ENCODE data around the gene FBLIM1. TPM values are rescaled to one million over a fixed set of nuclear protein-coding genes. Genes with fewer than 3 reads are reported as not detected.

Gene FBLIM1
- total RNA-seq, 1 donor = not detected

- no peaks in the 10 kb centered on the region for H3K27me3 ChIP-seq (ENCODE audit: insufficient read depth, low read length)
- no peaks in the 10 kb centered on the region for H3K4me1 ChIP-seq (ENCODE audit: insufficient read depth, low read length)
- no peaks in the 10 kb centered on the region for H3K9me3 ChIP-seq (ENCODE audit: low read depth, low read length)
- no peak overlapping the region for H3K4me3 ChIP-seq (ENCODE audit: low read length)
Measured at GRCh38 chr1:15727021-15727420, 31.6 kb upstream of the FBLIM1 start.

- Histone ChIP-seq H3K4me1 (ENCODE audit: insufficient read depth, low read length) (no peaks in the 10 kb centered on the region), H3K9me3 (ENCODE audit: low read depth, low read length) (no peaks in the 10 kb centered on the region), H3K4me3 (ENCODE audit: low read length) (no peak overlapping the region), H3K27me3 (ENCODE audit: insufficient read depth, low read length) (no peaks in the 10 kb centered on the region)
Measured at GRCh38 chr1:15727424-15727823, 31.2 kb upstream of the FBLIM1 start.

- H3K9me3 ChIP-seq (ENCODE audit: low read depth, low read length) = no peaks in the 10 kb centered on the region
- no peak overlapping the region for H3K4me3 ChIP-seq (ENCODE audit: low read length)
- no peaks in the 10 kb centered on the region for H3K4me1 ChIP-seq (ENCODE audit: insufficient read depth, low read length)
- no peaks in the 10 kb centered on the region for H3K27me3 ChIP-seq (ENCODE audit: insufficient read depth, low read length)
Measured at GRCh38 chr1:15727866-15728534, 30.6 kb upstream of the FBLIM1 start.

DNA sequence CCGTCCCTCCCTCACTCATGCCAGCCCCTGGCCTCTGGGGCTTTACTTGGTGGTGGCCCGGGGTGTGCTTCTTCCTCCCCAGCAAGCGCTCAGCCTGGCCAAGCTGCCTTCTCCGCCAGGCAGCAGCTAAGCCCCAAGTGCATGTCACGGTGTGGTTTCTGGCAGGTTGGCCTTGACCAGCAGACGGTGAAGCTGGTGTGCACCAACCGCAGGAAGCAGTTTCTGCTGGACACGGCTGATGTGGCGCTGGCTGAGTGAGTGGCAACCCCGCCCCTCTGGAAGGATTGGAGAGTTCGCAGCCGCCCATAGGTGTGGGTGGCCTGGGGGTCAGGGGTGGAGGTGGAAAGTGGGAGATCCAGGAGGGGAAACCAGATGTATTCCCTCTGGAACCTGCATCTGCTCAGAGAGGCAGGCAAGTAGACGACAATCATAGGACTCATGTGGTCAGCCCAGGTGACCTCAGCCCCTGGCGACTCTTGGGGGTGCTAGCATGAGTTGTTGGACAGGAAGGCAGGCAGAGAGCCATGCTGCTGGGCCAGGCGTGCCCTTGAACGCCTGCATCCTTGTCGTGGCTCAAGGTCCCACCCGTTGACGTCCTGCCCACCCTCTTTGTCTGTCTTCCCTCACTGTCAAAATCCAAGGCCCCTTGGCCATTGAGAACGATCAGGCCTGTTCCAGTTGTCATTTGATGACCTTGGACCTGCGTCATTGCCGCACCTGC, 29.5 kb upstream of the FBLIM1 start:
- Histone ChIP-seq H3K4me1 (ENCODE audit: insufficient read depth, low read length) (no peaks in the 10 kb centered on the region), H3K4me3 (ENCODE audit: low read length) (no peak overlapping the region), H3K9me3 (ENCODE audit: low read depth, low read length) (no peaks in the 10 kb centered on the region), H3K27me3 (ENCODE audit: insufficient read depth, low read length) (no peaks in the 10 kb centered on the region)

GRCh38 chr1:15730423-15730822, 28.2 kb upstream of the FBLIM1 start:
- Histone ChIP-seq H3K4me1 (ENCODE audit: insufficient read depth, low read length) (no peaks in the 10 kb centered on the region), H3K9me3 (ENCODE audit: low read depth, low read length) (no peaks in the 10 kb centered on the region), H3K4me3 (ENCODE audit: low read length) (no peak overlapping the region), H3K27me3 (ENCODE audit: insufficient read depth, low read length) (no peaks in the 10 kb centered on the region)

- H3K4me1 ChIP-seq (ENCODE audit: insufficient read depth, low read length) = no peaks in the 10 kb centered on the region
- no peaks in the 10 kb centered on the region for H3K9me3 ChIP-seq (ENCODE audit: low read depth, low read length)
- H3K4me3 ChIP-seq (ENCODE audit: low read length) = no peak overlapping the region
- H3K27me3 ChIP-seq (ENCODE audit: insufficient read depth, low read length) = no peaks in the 10 kb centered on the region
Measured at GRCh38 chr1:15730936-15731335, 27.7 kb upstream of the FBLIM1 start.

DNA sequence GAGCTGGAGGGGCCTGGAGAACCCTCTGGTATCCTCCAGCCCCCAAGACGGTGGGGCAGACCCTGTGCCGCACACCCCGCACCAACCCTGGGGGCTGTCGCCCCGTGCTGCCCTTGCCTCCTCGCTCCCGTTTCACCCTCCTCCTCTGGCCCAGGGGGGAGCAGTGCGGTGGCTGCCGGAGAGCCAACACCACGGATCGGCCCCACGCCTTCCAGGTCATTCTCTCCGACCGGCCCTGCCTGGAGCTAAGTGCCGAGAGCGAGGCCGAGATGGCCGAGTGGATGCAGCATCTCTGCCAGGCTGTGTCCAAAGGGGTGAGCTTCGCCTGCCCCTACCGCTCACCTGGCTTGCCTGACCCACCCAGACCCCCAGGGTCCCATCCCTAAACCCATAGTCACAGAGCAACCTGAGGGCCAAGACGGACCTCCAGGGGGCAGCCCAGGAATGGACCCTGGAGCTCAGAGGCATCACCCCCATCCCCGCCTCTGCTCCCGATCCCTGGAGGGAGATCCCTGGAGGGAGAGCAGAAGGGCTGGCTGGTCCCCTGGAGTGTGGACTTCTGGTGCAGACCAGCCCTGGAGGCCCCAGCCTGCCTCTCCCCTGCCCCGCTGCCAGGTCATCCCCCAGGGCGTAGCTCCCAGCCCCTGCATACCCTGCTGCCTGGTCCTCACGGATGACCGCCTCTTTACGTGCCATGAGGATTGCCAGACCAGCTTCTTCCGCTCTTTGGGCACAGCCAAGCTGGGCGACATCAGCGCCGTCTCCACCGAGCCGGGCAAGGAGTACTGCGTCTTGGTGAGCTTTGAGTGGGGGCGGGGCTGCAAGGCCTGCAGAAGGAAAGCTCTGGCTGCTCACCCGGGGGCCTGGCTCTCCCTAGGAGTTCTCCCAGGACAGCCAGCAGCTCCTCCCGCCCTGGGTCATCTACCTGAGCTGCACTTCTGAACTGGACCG, 26.6 kb upstream of the FBLIM1 start:
- Histone ChIP-seq H3K27me3 (ENCODE audit: insufficient read depth, low read length) (no peaks in the 10 kb centered on the region), H3K9me3 (ENCODE audit: low read depth, low read length) (no peaks in the 10 kb centered on the region), H3K4me3 (ENCODE audit: low read length) (no peak overlapping the region), H3K4me1 (ENCODE audit: insufficient read depth, low read length) (no peaks in the 10 kb centered on the region)

DNA sequence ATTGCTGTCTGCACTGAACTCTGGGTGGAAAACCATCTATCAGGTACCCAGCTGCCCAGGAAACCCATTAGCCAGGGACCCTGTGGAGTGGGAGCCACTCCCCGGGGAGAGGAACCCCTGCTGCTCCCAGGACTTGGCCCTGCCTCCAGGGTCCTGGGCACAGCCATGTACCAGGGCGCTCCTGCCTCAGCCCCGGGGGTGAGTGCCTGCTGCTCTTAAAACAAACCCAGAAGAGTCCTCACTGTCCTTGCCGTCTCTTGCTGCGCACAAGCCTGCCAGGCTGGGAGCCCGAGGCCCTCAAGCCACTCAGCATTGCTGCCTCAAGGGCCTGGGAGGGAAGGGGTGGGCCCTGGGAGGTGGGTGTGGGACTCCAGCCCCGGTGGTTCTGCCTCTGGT, 25.9 kb upstream of the FBLIM1 start:
- H3K4me3 ChIP-seq (ENCODE audit: low read length) = no peak overlapping the region
- H3K4me1 ChIP-seq (ENCODE audit: insufficient read depth, low read length) = no peaks in the 10 kb centered on the region
- H3K27me3 ChIP-seq (ENCODE audit: insufficient read depth, low read length) = no peaks in the 10 kb centered on the region
- no peaks in the 10 kb centered on the region for H3K9me3 ChIP-seq (ENCODE audit: low read depth, low read length)

- Histone ChIP-seq H3K9me3 (ENCODE audit: low read depth, low read length) (no peaks in the 10 kb centered on the region), H3K4me3 (ENCODE audit: low read length) (no peak overlapping the region), H3K4me1 (ENCODE audit: insufficient read depth, low read length) (no peaks in the 10 kb centered on the region), H3K27me3 (ENCODE audit: insufficient read depth, low read length) (no peaks in the 10 kb centered on the region)
Measured at GRCh38 chr1:15733218-15733725, 25.3 kb upstream of the FBLIM1 start.

- no peaks in the 10 kb centered on the region for H3K27me3 ChIP-seq (ENCODE audit: insufficient read depth, low read length)
- no peaks in the 10 kb centered on the region for H3K9me3 ChIP-seq (ENCODE audit: low read depth, low read length)
- no peak overlapping the region for H3K4me3 ChIP-seq (ENCODE audit: low read length)
- no peaks in the 10 kb centered on the region for H3K4me1 ChIP-seq (ENCODE audit: insufficient read depth, low read length)
Measured at GRCh38 chr1:15733726-15734226, 24.8 kb upstream of the FBLIM1 start.

DNA sequence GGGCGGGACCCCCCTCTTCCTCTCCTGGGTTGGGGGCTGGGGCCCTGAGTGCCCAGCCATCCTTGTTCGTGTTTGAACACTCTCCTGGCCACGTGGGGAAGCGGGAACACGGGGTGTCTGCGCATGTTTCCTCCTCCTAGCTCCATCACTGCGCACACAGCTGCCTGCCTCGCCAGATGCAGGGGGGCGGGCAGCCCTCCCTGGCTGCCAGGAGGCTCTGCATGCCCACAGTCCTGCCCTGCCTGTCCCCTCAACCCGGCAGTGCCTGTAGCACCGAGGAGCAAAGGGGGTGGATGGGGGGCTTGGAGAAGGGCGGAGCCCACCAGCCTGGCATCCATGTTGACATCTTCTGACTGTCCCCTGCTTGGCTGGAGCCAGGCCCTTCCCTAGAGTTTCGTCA, 24.3 kb upstream of the FBLIM1 start:
- no peaks in the 10 kb centered on the region for H3K9me3 ChIP-seq (ENCODE audit: low read depth, low read length)
- no peak overlapping the region for H3K4me3 ChIP-seq (ENCODE audit: low read length)
- H3K27me3 ChIP-seq (ENCODE audit: insufficient read depth, low read length) = no peaks in the 10 kb centered on the region
- H3K4me1 ChIP-seq (ENCODE audit: insufficient read depth, low read length) = no peaks in the 10 kb centered on the region

DNA sequence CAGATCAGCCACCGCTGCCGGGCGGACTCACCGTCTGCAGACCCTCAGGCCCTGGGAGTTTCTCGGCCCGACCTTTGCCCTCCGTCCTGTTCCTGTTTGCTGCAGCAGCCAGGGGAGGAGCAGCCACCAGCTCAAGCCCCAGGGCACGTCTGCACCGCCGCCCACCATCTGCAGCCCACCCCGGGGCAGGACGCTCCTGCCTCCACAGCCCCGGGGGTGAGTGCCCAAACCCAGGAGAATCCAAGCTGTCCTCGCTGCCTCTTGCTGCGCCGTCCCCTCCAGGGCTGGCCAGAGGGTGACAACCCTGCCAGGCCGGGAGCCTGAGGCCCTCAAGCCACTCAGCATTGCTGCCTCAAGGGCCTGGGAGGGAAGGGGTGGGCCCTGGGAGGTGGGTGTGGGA, 23.7 kb upstream of the FBLIM1 start:
- H3K9me3 ChIP-seq (ENCODE audit: low read depth, low read length) = no peaks in the 10 kb centered on the region
- no peaks in the 10 kb centered on the region for H3K27me3 ChIP-seq (ENCODE audit: insufficient read depth, low read length)
- H3K4me3 ChIP-seq (ENCODE audit: low read length) = no peak overlapping the region
- no peaks in the 10 kb centered on the region for H3K4me1 ChIP-seq (ENCODE audit: insufficient read depth, low read length)

DNA sequence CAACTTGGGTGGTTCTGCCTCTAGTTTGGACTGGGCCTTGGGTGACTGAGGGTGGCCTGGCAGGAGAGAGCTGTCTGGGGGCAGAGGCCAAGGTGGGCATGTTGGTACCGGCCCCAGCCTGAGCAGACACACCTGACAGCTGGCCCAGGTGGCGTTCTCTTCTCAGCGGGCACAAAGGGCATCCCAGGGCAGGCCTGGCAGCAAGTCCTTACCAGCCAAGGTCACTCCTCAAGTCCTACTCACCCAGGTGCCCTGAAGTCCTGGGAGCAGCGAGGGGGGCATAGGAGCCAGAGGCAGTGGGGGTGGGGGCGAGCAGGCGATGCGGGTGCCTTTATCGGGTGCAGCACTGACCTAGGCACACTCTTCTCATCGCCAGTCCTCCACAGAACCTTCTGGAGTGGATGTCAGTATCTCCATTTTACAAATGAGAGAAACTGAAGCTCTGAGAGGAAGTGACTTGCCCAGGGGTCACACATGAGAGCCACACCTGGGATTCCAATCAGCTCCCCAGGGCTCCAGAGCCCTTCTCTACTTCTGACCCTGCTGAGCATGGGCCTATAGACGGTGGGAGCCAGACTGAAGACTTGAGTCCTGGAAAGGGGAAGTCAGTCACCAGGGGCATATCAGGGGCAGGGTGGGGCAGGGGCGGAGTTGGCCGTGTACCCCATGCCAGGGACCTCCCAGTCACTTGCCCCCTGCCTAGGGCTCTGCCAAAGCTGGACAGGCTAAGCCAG, 23.1 kb upstream of the FBLIM1 start:
- Histone ChIP-seq H3K4me1 (ENCODE audit: insufficient read depth, low read length) (no peaks in the 10 kb centered on the region), H3K9me3 (ENCODE audit: low read depth, low read length) (no peaks in the 10 kb centered on the region), H3K4me3 (ENCODE audit: low read length) (no peak overlapping the region), H3K27me3 (ENCODE audit: insufficient read depth, low read length) (no peaks in the 10 kb centered on the region)

GRCh38 chr1:15736038-15736891, 22.3 kb upstream of the FBLIM1 start, which contains the start of gene SLC25A34:
Gene SLC25A34 (plus strand): TSS chr1:15736258. CDS start chr1:15736486, 228 bp downstream.
- Histone ChIP-seq H3K4me3 (ENCODE audit: low read length) (no peak within 1 kb of the TSS), H3K9me3 (ENCODE audit: low read depth, low read length) (no peaks in the 10 kb centered on the region), H3K4me1 (ENCODE audit: insufficient read depth, low read length) (no peaks in the 10 kb centered on the region), H3K27me3 (ENCODE audit: insufficient read depth, low read length) (no peaks in the 10 kb centered on the region)

Data from mononuclear cell (primary cell).